H9 (cell line): ENCODE data around the gene ANKUB1. TPM values are rescaled to one million over a fixed set of nuclear protein-coding genes. Genes with fewer than 3 reads are reported as not detected.

Experiments used
- DNase-seq: peaks from one replicate; pipeline ENCODE4 v3.0.0-alpha.2; 2017
- H2AFZ ChIP-seq: one replicate; pipeline ENCODE4 v1.6.1; 2013; ENCODE audit warnings: mild to moderate bottlenecking, low read length, control low read depth, moderate library complexity
- H2AK5ac ChIP-seq: 2 replicates; pipeline ENCODE4 v1.6.1; 2013; ENCODE audit warnings: low read length, control low read depth, mixed read lengths; ENCODE audit not compliant: insufficient read length
- H2BK120ac ChIP-seq: one replicate; pipeline ENCODE4 v1.6.1; 2013; ENCODE audit warnings: low read depth, mild to moderate bottlenecking, low read length, control low read depth, inconsistent platforms; ENCODE audit not compliant: poor library complexity, severe bottlenecking
- H2BK12ac ChIP-seq: 2 replicates; pipeline ENCODE4 v1.6.1; 2013; ENCODE audit warnings: low read length, control low read depth, mixed read lengths, low read depth; ENCODE audit not compliant: insufficient read length
- H2BK15ac ChIP-seq: 2 replicates; pipeline ENCODE4 v1.6.1; 2013; ENCODE audit warnings: low read depth, low read length, control low read depth
- H2BK20ac ChIP-seq: one replicate; pipeline ENCODE4 v1.6.1; 2013; ENCODE audit warnings: low read depth, mild to moderate bottlenecking, low read length, control low read depth, inconsistent platforms; ENCODE audit not compliant: poor library complexity, severe bottlenecking
- H2BK5ac ChIP-seq: 2 replicates; pipeline ENCODE4 v1.6.1; 2013; ENCODE audit warnings: low read length, control low read depth, mixed read lengths; ENCODE audit not compliant: insufficient read length
- H3K14ac ChIP-seq: 2 replicates; pipeline ENCODE4 v1.6.1; 2013; ENCODE audit warnings: low read length, control low read depth; ENCODE audit not compliant: insufficient read depth
- H3K18ac ChIP-seq: 2 replicates; pipeline ENCODE4 v1.6.1; 2013; ENCODE audit warnings: low read depth, mild to moderate bottlenecking, mixed read lengths, low read length, control low read depth; ENCODE audit not compliant: insufficient read length
- H3K23ac ChIP-seq: 2 replicates; pipeline ENCODE4 v1.6.1; 2013; ENCODE audit warnings: low read length, control low read depth, mixed read lengths, low read depth; ENCODE audit not compliant: insufficient read length
- H3K23me2 ChIP-seq: 2 replicates; pipeline ENCODE4 v1.6.1; 2013; ENCODE audit warnings: low read depth, mild to moderate bottlenecking, mixed read lengths, low read length, control low read depth; ENCODE audit not compliant: insufficient read length, poor library complexity, severe bottlenecking
- H3K27ac ChIP-seq: 2 replicates; pipeline ENCODE4 v1.5.1; 2013; ENCODE audit warnings: low read length, control low read depth, mixed read lengths, low read depth; ENCODE audit not compliant: insufficient read length
- H3K27me3 ChIP-seq: 2 replicates; pipeline ENCODE4 v1.6.1; 2013; ENCODE audit warnings: low read length, control low read depth, inconsistent platforms; ENCODE audit not compliant: insufficient read depth
- H3K4ac ChIP-seq: 2 replicates; pipeline ENCODE4 v1.6.1; 2013; ENCODE audit warnings: low read depth, mild to moderate bottlenecking, control low read depth, inconsistent platforms, low read length, moderate library complexity
- H3K4me1 ChIP-seq: 2 replicates; pipeline ENCODE4 v1.6.1; 2013; ENCODE audit warnings: low read length, control low read depth, inconsistent platforms; ENCODE audit not compliant: insufficient read depth
- H3K4me2 ChIP-seq: 2 replicates; pipeline ENCODE4 v1.6.1; 2013; ENCODE audit warnings: low read length, control low read depth, mixed read lengths; ENCODE audit not compliant: insufficient read length, insufficient read depth
- H3K56ac ChIP-seq: 2 replicates; pipeline ENCODE4 v1.6.1; 2013; ENCODE audit warnings: low read depth, mild to moderate bottlenecking, mixed read lengths, low read length, control low read depth; ENCODE audit not compliant: insufficient read length
- H3K79me1 ChIP-seq: 2 replicates; pipeline ENCODE4 v1.6.1; 2013; ENCODE audit warnings: low read depth, mild to moderate bottlenecking, moderate library complexity, low read length, control low read depth, inconsistent platforms; ENCODE audit not compliant: insufficient read depth, poor library complexity, severe bottlenecking
- H3K79me2 ChIP-seq: 2 replicates; pipeline ENCODE4 v1.6.1; 2013; ENCODE audit warnings: low read length, control low read depth, inconsistent platforms; ENCODE audit not compliant: insufficient read depth
- H3K9ac ChIP-seq: 2 replicates; pipeline ENCODE4 v1.6.1; 2013; ENCODE audit warnings: low read length, control low read depth, mixed read lengths; ENCODE audit not compliant: insufficient read length; ENCODE audit errors: extremely low read depth
- H3K9me3 ChIP-seq: one replicate; pipeline ENCODE4 v1.6.1; 2013; ENCODE audit warnings: low read depth, low read length, inconsistent platforms; ENCODE audit not compliant: control insufficient read depth
- H3T11ph ChIP-seq: one replicate; pipeline ENCODE4 v1.6.1; 2013; ENCODE audit warnings: mild to moderate bottlenecking, low read length, control low read depth, inconsistent platforms
- H4K20me1 ChIP-seq: one replicate; pipeline ENCODE4 v1.6.1; 2013; ENCODE audit not compliant: control insufficient read depth, insufficient read length, insufficient read depth
- H4K5ac ChIP-seq: 2 replicates; pipeline ENCODE4 v1.6.1; 2013; ENCODE audit warnings: low read depth, mild to moderate bottlenecking, mixed read lengths, low read length, control low read depth; ENCODE audit not compliant: insufficient read length
- H4K8ac ChIP-seq: replicated peaks from 2 replicates; pipeline ENCODE4 v1.6.1; 2013; ENCODE audit warnings: low read length, control low read depth, mixed read lengths, low read depth; ENCODE audit not compliant: insufficient read length
- H4K91ac ChIP-seq: 2 replicates; pipeline ENCODE4 v1.6.1; 2013; ENCODE audit warnings: low read depth, mild to moderate bottlenecking, moderate library complexity, mixed read lengths, low read length, control low read depth; ENCODE audit not compliant: insufficient read length
- H3K27ac Mint-ChIP-seq, 3 experiments: 2 replicates in 2 of 3; 3 replicates in 1 of 3; pipeline ENCODE4 v1.8.0; 2020 to 2021; ENCODE audit warnings: mixed read lengths in 3 of 3, mild to moderate bottlenecking in 1 of 3, moderate library complexity in 1 of 3
- H3K27me3 Mint-ChIP-seq: 2 replicates; pipeline ENCODE4 v1.8.0; 2021; ENCODE audit warnings: low read depth, mild to moderate bottlenecking, moderate library complexity, mixed read lengths
- H3K36me3 Mint-ChIP-seq, 3 experiments: 2 replicates in 2 of 3; 3 replicates in 1 of 3; pipeline ENCODE4 v1.8.0; 2020 to 2021; ENCODE audit warnings: low read depth in 3 of 3, mixed read lengths in 3 of 3; ENCODE audit not compliant: insufficient read depth in 1 of 3
- H3K4me1 Mint-ChIP-seq, 2 experiments: 2 replicates each; pipeline ENCODE4 v1.8.0; 2020; ENCODE audit warnings: mixed read lengths in 2 of 2
- H3K4me3 Mint-ChIP-seq, 2 experiments: 2 replicates in 1 of 2; 3 replicates in 1 of 2; pipeline ENCODE4 v1.8.0; 2020 to 2021; ENCODE audit warnings: mild to moderate bottlenecking in 2 of 2, mixed read lengths in 2 of 2, moderate library complexity in 1 of 2
- H3K9me3 Mint-ChIP-seq, 2 experiments: 2 replicates in 1 of 2; 3 replicates in 1 of 2; pipeline ENCODE4 v1.8.0; 2020; ENCODE audit warnings: mild to moderate bottlenecking in 2 of 2, mixed read lengths in 2 of 2, moderate library complexity in 1 of 2
- WGBS: extraction: QIAGEN DNeasy Blood & Tissue Kit; methylation state at CpG from one replicate; pipeline ENCODE4 v1.1.7; 2013; ENCODE audit warnings: missing lambda C conversion rate, low lambda C conversion rate, mixed read lengths; ENCODE audit not compliant: insufficient read length; ENCODE audit errors: extremely low coverage; 5-methylcytosine and 5-hydroxymethylcytosine counted together
- total RNA-seq: library from RNA; stranded (reverse); gene quantifications from 2 replicates; pipeline ENCODE4 v1.2.1, GENCODE V29; 2021
- TF ChIP-seq, protein P1 (sequence below): fragments of 200-600 bp; sonication (generic); conservative IDR thresholded peaks from 3 replicates; pipeline ENCODE4 v1.8.0; 2021; ENCODE audit warnings: antibody characterized with exemption, mild to moderate bottlenecking

Gene ANKUB1
- total RNA-seq, 1 experiment from 2014 or later = not detected

GRCh38 chr3:149831321-149831720, 39.0 kb upstream of the ANKUB1 start:
- Histone ChIP-seq H2BK5ac (no peak overlapping the region), H3K27me3 (no peaks in the 10 kb centered on the region), H3K79me1 (peaks cover 4% of the 10 kb centered on the region), H3K4me1 (no peaks in the 10 kb centered on the region), H2BK120ac (no peak overlapping the region), H2BK15ac (no peak overlapping the region), H4K20me1 (no peaks in the 10 kb centered on the region), H4K91ac (no peak overlapping the region), H3K79me2 (peaks cover 4% of the 10 kb centered on the region; the same call in 1 of the 2 replicates), H2AFZ (no peak overlapping the region), H4K5ac (no peak overlapping the region), H3K23ac (no peak overlapping the region), H3K9me3 (peaks cover 19% of the 10 kb centered on the region), H3K4me2 (no peak overlapping the region), H2BK12ac (no peak overlapping the region), H4K8ac (no peak overlapping the region), H3K9ac (no peak overlapping the region), H3K14ac (no peak overlapping the region), H3K18ac (no peak overlapping the region), H2BK20ac (no peak overlapping the region), H3T11ph (no peak overlapping the region), H3K27ac (no peak overlapping the region), H2AK5ac (no peak overlapping the region), H3K23me2 (no peaks in the 10 kb centered on the region), H3K4ac (no peak overlapping the region), H3K56ac (no peak overlapping the region)
- Mint-ChIP-seq H3K4me3 (no peak overlapping the region), H3K9me3 (peaks cover 64 to 66% of the 10 kb centered on the region in 2 experiments), H3K27ac (no peak overlapping the region), H3K4me1 (peaks cover 2% of the 10 kb centered on the region in 2 experiments), H3K27me3 (no peaks in the 10 kb centered on the region; the same call in 1 of the 2 replicates), H3K36me3 (peaks cover 54 to 65% (median 55%) of the 10 kb centered on the region in 3 experiments)
- no CpG with 5 or more reads among the region's 4 CpGs for WGBS
- TF ChIP-seq, protein P1, sequence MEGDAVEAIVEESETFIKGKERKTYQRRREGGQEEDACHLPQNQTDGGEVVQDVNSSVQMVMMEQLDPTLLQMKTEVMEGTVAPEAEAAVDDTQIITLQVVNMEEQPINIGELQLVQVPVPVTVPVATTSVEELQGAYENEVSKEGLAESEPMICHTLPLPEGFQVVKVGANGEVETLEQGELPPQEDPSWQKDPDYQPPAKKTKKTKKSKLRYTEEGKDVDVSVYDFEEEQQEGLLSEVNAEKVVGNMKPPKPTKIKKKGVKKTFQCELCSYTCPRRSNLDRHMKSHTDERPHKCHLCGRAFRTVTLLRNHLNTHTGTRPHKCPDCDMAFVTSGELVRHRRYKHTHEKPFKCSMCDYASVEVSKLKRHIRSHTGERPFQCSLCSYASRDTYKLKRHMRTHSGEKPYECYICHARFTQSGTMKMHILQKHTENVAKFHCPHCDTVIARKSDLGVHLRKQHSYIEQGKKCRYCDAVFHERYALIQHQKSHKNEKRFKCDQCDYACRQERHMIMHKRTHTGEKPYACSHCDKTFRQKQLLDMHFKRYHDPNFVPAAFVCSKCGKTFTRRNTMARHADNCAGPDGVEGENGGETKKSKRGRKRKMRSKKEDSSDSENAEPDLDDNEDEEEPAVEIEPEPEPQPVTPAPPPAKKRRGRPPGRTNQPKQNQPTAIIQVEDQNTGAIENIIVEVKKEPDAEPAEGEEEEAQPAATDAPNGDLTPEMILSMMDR = no peak
- DNase-seq = no peak
